ENCODE measurements around the gene ABCB1. TPM values are rescaled to one million over a fixed set of nuclear protein-coding genes. Genes with fewer than 3 reads are reported as not detected.

Gene ABCB1
- total RNA-seq: 4.1 and 4.7 TPM in 2 replicates

DNA sequence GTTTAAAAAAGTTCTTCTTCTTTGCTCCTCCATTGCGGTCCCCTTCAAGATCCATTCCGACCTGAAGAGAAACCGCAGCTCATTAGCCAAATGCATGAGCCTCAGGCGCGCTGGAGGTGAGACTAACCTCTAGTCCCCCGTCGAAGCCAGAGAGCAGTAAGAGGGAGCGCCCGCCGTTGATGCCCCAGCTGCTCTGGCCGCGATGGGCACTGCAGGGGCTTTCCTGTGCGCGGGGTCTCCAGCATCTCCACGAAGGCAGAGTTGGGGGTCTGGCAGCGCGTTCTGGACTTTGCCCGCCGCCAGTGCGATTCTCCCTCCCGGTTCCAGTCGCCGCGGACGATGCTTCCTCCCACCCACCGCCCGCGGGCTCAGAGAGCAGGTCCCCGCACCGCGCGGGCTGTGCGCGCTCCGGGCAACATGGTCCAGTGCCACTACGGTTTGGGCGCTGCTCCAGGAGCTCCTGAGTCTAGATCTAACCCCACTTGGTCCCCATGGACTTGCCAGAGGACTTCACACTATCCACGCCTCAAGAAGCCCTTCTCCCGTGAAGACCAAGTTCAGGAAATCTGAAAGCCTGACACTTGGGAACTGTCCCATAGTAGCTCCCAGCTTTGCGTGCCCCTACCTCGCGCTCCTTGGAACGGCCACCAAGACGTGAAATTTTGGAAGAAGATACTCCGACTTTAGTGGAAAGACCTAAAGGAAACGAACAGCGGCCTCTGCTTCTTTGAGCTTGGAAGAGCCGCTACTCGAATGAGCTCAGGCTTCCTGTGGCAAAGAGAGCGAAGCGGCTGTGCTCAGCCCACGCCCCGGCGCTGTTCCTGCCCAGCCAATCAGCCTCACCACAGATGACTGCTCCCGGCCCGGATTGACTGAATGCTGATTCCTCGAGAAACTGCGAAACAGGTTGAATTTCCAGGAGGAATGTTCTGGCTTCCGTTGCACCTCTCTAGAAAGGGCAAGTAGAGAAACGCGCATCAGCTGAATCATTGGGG, at the start of gene ABCB1:
Gene ABCB1 (minus strand): TSS at position 755 of the 995 bp plus-strand sequence. CDS start 700 bp downstream, at position 55.
- intact Hi-C loops (cut with micrococcal nuclease): loop anchor here (1.0 kb wide), 3 partner anchors 12 to 126 kb away; partner anchors contain the start of gene RUNDC3B
- Mint-ChIP-seq H3K27me3 (peaks cover 33% of the 10 kb centered on the region), H3K36me3 (ENCODE audit: low read depth) (no peaks in the 10 kb centered on the region), H3K9me3 (no peaks in the 10 kb centered on the region), H3K4me3 (peak within 1 kb of the TSS; percentile 89), H3K4me1 (peaks cover 22% of the 10 kb centered on the region), H3K27ac (peak within 1 kb of the TSS; percentile 76)
- CTCF ChIA-PET: interaction anchor here (0.5 to 1.6 kb wide), 3 partner anchors 28 to 373 kb away, joined by 3 to 4 read pairs (median 3); partner anchors contain the start of gene RUNDC3B
- POLR2A ChIA-PET: interaction anchor here (0.6 to 2.6 kb wide), 7 partner anchors 13 to 448 kb away, joined by 3 to 12 read pairs (median 4); partner anchors contain the start of genes CROT, DBF4, DMTF1 and RUNDC3B
- DNase-seq: peak; percentile 37
- ATAC-seq (ENCODE audit: low read depth): peak; percentile 73
- TF ChIP-seq, protein P1, sequence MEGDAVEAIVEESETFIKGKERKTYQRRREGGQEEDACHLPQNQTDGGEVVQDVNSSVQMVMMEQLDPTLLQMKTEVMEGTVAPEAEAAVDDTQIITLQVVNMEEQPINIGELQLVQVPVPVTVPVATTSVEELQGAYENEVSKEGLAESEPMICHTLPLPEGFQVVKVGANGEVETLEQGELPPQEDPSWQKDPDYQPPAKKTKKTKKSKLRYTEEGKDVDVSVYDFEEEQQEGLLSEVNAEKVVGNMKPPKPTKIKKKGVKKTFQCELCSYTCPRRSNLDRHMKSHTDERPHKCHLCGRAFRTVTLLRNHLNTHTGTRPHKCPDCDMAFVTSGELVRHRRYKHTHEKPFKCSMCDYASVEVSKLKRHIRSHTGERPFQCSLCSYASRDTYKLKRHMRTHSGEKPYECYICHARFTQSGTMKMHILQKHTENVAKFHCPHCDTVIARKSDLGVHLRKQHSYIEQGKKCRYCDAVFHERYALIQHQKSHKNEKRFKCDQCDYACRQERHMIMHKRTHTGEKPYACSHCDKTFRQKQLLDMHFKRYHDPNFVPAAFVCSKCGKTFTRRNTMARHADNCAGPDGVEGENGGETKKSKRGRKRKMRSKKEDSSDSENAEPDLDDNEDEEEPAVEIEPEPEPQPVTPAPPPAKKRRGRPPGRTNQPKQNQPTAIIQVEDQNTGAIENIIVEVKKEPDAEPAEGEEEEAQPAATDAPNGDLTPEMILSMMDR (IDR thresholded peaks at IDR 0.05): no peak

- Mint-ChIP-seq H3K27ac (no peak overlapping the region), H3K4me3 (no peak overlapping the region), H3K36me3 (ENCODE audit: low read depth) (no peaks in the 10 kb centered on the region), H3K9me3 (no peaks in the 10 kb centered on the region), H3K4me1 (no peaks in the 10 kb centered on the region), H3K27me3 (no peaks in the 10 kb centered on the region)
- TF ChIP-seq, protein P1 (IDR thresholded peaks at IDR 0.05): no peak
- ATAC-seq (ENCODE audit: low read depth) (no peak), DNase-seq (no peak)
- ChIA-PET POLR2A (no interaction called here), CTCF (no interaction called here)
- intact Hi-C loops (cut with micrococcal nuclease): no loop called here
These were observed 47.6 kb upstream of the ABCB1 start for GRCh38 chr7:87648316-87648715.

GRCh38 chr7:87645446-87645845, 44.8 kb upstream of the ABCB1 start:
- TF ChIP-seq, protein P1 (IDR thresholded peaks at IDR 0.05): no peak
- Mint-ChIP-seq H3K36me3 (ENCODE audit: low read depth) (no peaks in the 10 kb centered on the region), H3K27me3 (no peaks in the 10 kb centered on the region), H3K4me3 (no peak overlapping the region), H3K9me3 (no peaks in the 10 kb centered on the region), H3K4me1 (no peaks in the 10 kb centered on the region), H3K27ac (no peak overlapping the region)
- ChIA-PET CTCF (no interaction called here), POLR2A (no interaction called here)
- no peak for DNase-seq
- intact Hi-C loops (cut with micrococcal nuclease): no loop called here
- ATAC-seq (ENCODE audit: low read depth): no peak

DNA sequence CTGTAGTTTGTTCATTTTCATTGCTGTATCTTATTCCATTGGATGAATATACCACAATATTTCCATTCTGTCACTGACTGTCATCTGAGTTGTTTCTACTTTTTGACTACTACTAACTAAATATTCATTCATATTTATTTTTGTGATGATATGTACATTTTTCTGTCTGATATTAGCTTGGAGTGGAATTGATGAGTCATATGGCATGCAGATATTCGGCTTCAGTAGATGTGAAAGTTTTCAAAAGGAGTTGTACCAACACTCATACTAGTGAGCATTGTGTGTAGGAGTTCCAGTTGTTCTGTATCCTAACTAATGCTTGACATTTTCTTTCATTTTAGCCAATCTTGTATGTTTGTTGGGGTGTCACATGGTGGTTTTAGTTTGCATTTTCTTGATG, 35.2 kb upstream of the ABCB1 start:
- intact Hi-C loops (cut with micrococcal nuclease): no loop called here
- TF ChIP-seq, protein P1 (IDR thresholded peaks at IDR 0.05): no peak
- H3K36me3 Mint-ChIP-seq (ENCODE audit: low read depth): no peaks in the 10 kb centered on the region
- no peak overlapping the region for H3K27ac Mint-ChIP-seq
- H3K9me3 Mint-ChIP-seq: peaks cover 15% of the 10 kb centered on the region
- DNase-seq (no peak), ATAC-seq (ENCODE audit: low read depth) (no peak)
- POLR2A ChIA-PET: no interaction called here
- CTCF ChIA-PET: no interaction called here
- peaks cover 5% of the 10 kb centered on the region for H3K27me3 Mint-ChIP-seq
- no peak overlapping the region for H3K4me3 Mint-ChIP-seq
- H3K4me1 Mint-ChIP-seq: no peaks in the 10 kb centered on the region
